SK-N-SH (cell line): ENCODE measurements around the gene HES6. TPM values are rescaled to one million over a fixed set of nuclear protein-coding genes. Genes with fewer than 3 reads are reported as not detected.

Experiments used
- CTCF ChIA-PET: fragments of 300-600, 350-600 bp; formaldehyde crosslinking; extraction: SDS; loops from one replicate; lab custom pipeline; 2021; lab: Yijun Ruan, JAX
- POLR2A ChIA-PET: fragments of 350-600 bp; sonication (Branson Sonifier 250); formaldehyde crosslinking; extraction: SDS; loops from one replicate; lab custom pipeline; 2020; ENCODE audit warnings: antibody characterized with exemption, inconsistent platforms; lab: Yijun Ruan, JAX
- DNase-seq: peaks from one replicate; pipeline ENCODE4 v3.0.0; 2012
- H2AFZ ChIP-seq: fragments of 200-600 bp; sonication (generic); 2 replicates; pipeline ENCODE4 v1.8.1; 2016; ENCODE audit warnings: antibody characterized with exemption, mild to moderate bottlenecking, low read depth
- H3F3A ChIP-seq: fragments of 200-600 bp; sonication (generic); replicated peaks from 2 replicates; pipeline ENCODE3; 2016; ENCODE audit warnings: antibody characterized with exemption, mild to moderate bottlenecking; ENCODE audit not compliant: insufficient read depth
- H3K27ac ChIP-seq, 2 experiments: fragments of 200-500 bp in 1 of 2; fragments of 200-600 bp in 1 of 2; sonication (Bioruptor generic) in 1 of 2; sonication (generic), shearing (Covaris generic) in 1 of 2; 2 replicates each; pipeline versions ENCODE4 v1.5.1 to v1.6.1; 2014 to 2016; ENCODE audit warnings: low read depth in 2 of 2, inconsistent platforms in 1 of 2, low read length in 1 of 2, mild to moderate bottlenecking in 1 of 2, mixed read lengths in 1 of 2
- H3K27me3 ChIP-seq: fragments of 200-600 bp; sonication (generic), shearing (Covaris generic); 2 replicates; pipeline ENCODE4 v1.6.1; 2016; ENCODE audit warnings: mixed run types; ENCODE audit not compliant: insufficient read depth
- H3K36me3 ChIP-seq, 2 experiments: fragments of 200-500 bp in 1 of 2; fragments of 200-600 bp in 1 of 2; sonication (Bioruptor generic) in 1 of 2; sonication (generic) in 1 of 2; replicated peaks in 1 of 2; 2 replicates each; pipeline versions ENCODE3 to v1.5.1; 2014 to 2016; ENCODE audit warnings: low read length in 1 of 2, mild to moderate bottlenecking in 1 of 2; ENCODE audit not compliant: insufficient read depth in 2 of 2, control insufficient read depth in 1 of 2
- H3K4me1 ChIP-seq, 2 experiments: fragments of 200-500 bp in 1 of 2; fragments of 200-600 bp in 1 of 2; sonication (Bioruptor generic) in 1 of 2; sonication (generic), shearing (Covaris generic) in 1 of 2; 2 replicates each; pipeline versions ENCODE4 v1.5.1 to v1.6.1; 2014 to 2016; ENCODE audit warnings: low read depth in 1 of 2, low read length in 1 of 2, mixed run types in 1 of 2; ENCODE audit not compliant: insufficient read depth in 2 of 2, control insufficient read depth in 1 of 2
- H3K4me2 ChIP-seq: fragments of 200-600 bp; sonication (generic), shearing (Covaris generic); 2 replicates; pipeline ENCODE4 v1.6.1; 2017; ENCODE audit warnings: mixed run types
- H3K4me3 ChIP-seq, 2 experiments: fragments of 200-500 bp in 1 of 2; fragments of 200-600 bp in 1 of 2; sonication (Bioruptor generic) in 1 of 2; sonication (generic), shearing (Covaris generic) in 1 of 2; 2 replicates each; pipeline versions ENCODE4 v1.5.1 to v1.8.1; 2014 to 2016; ENCODE audit warnings: low read depth in 2 of 2, inconsistent platforms in 1 of 2, low read length in 1 of 2, mild to moderate bottlenecking in 1 of 2, mixed read lengths in 1 of 2, moderate library complexity in 1 of 2
- H3K79me2 ChIP-seq: fragments of 200-600 bp; sonication (generic); 2 replicates; pipeline ENCODE4 v1.8.1; 2017; ENCODE audit warnings: mild to moderate bottlenecking; ENCODE audit not compliant: insufficient read depth
- H3K9ac ChIP-seq: fragments of 200-600 bp; sonication (generic); 2 replicates; pipeline ENCODE4 v1.6.1; 2017; ENCODE audit warnings: mixed run types
- H3K9me2 ChIP-seq: fragments of 200-600 bp; sonication (generic); 2 replicates; pipeline ENCODE4 v1.6.1; 2017; ENCODE audit warnings: mixed run types
- H3K9me3 ChIP-seq: fragments of 200-600 bp; sonication (generic); 2 replicates; pipeline ENCODE4 v1.6.1; 2017; ENCODE audit warnings: mixed run types, mild to moderate bottlenecking, moderate library complexity
- H4K20me1 ChIP-seq: fragments of 200-600 bp; sonication (generic); 2 replicates; pipeline ENCODE4 v1.6.1; 2017; ENCODE audit warnings: mild to moderate bottlenecking, mixed run types; ENCODE audit not compliant: insufficient read depth
- CTCF ChIP-seq: fragments of 200-600 bp; sonication (generic); IDR thresholded peaks from 2 replicates; pipeline ENCODE4 v1.6.1; 2017; ENCODE audit warnings: antibody characterized with exemption, mild to moderate bottlenecking, moderate library complexity
- ELF1 ChIP-seq: IDR thresholded peaks from 2 replicates; pipeline ENCODE4 v1.4.0; 2012
- EP300 ChIP-seq, 2 experiments: IDR thresholded peaks; 2 replicates each; pipeline versions ENCODE4 v1.4.0 to v1.6.1; 2012; ENCODE audit warnings: borderline replicate concordance in 1 of 2, low read depth in 1 of 2, low read length in 1 of 2
- FOSL2 ChIP-seq: IDR thresholded peaks from 2 replicates; pipeline ENCODE4 v1.4.0; 2012; ENCODE audit warnings: low read depth, mild to moderate bottlenecking, moderate library complexity, borderline replicate concordance
- GATA2 ChIP-seq: sonication (generic); formaldehyde crosslinking; IDR thresholded peaks from 2 replicates; pipeline ENCODE4 v1.5.0; 2020; ENCODE audit warnings: mild to moderate bottlenecking, missing genetic modification reagents
- IRF3 ChIP-seq: fragments of 150-350 bp; IDR thresholded peaks from 2 replicates; pipeline ENCODE4 v1.6.1; 2016; ENCODE audit warnings: mild to moderate bottlenecking, low read depth, low read length
- JUND ChIP-seq: IDR thresholded peaks from 2 replicates; pipeline ENCODE4 v1.4.0; 2012
- MXI1 ChIP-seq: IDR thresholded peaks from 2 replicates; pipeline ENCODE4 v1.6.1; 2012; ENCODE audit warnings: mild to moderate bottlenecking, low read depth, low read length, improper control_type of control experiment
- PBX3 ChIP-seq: IDR thresholded peaks from 2 replicates; pipeline ENCODE4; 2012
- POLR2AphosphoS5 ChIP-seq: IDR thresholded peaks from 2 replicates; pipeline ENCODE4 v1.6.1; 2012; ENCODE audit warnings: low read depth, low read length
- RAD21 ChIP-seq: IDR thresholded peaks from 2 replicates; pipeline ENCODE4 v1.6.1; 2012; ENCODE audit warnings: mild to moderate bottlenecking, low read length
- RCOR1 ChIP-seq: fragments of 150-350 bp; IDR thresholded peaks from 2 replicates; pipeline ENCODE4 v1.6.1; 2017; ENCODE audit warnings: antibody characterized with exemption, low read length
- RFX5 ChIP-seq: IDR thresholded peaks from 2 replicates; pipeline ENCODE4 v1.6.1; 2012; ENCODE audit warnings: mild to moderate bottlenecking, improper control_type of control experiment, low read length
- RXRA ChIP-seq: IDR thresholded peaks from 2 replicates; pipeline ENCODE4 v1.4.0; 2012; ENCODE audit warnings: low read depth, mild to moderate bottlenecking, borderline replicate concordance
- TAF1 ChIP-seq: IDR thresholded peaks from 2 replicates; pipeline ENCODE4 v1.6.1; 2012; ENCODE audit warnings: low read depth, mild to moderate bottlenecking, low read length, moderate library complexity, borderline replicate concordance
- TEAD4 ChIP-seq: IDR thresholded peaks from 2 replicates; pipeline ENCODE4 v1.4.0; 2012; ENCODE audit warnings: mild to moderate bottlenecking, borderline replicate concordance; ENCODE audit not compliant: insufficient read depth
- USF2 ChIP-seq: fragments of 150-350 bp; IDR thresholded peaks from 2 replicates; pipeline ENCODE4 v1.6.1; 2017; ENCODE audit warnings: antibody characterized with exemption, low read length, low read depth, borderline replicate concordance
- WGBS: methylation state at CpG from one replicate; pipeline ENCODE4 v1.1.6; 2017; ENCODE audit warnings: low lambda C conversion rate; 5-methylcytosine and 5-hydroxymethylcytosine counted together
- polyA plus RNA-seq, 3 experiments: library from polyadenylated mRNA; depleted of rRNA; stranded (reverse); fragments of >200 nt; gene quantifications; 2 replicates each; pipeline ENCODE4 v1.2.3, GENCODE V29; 2012

HES6 gene
- polyA plus RNA-seq, 1 of the 3 experiments (the other 2 are of a cell fraction), result 3.6 TPM

- POLR2A ChIA-PET, result no interaction called here
- H3K79me2 ChIP-seq, result no peaks in the 10 kb centered on the region
- no peaks in the 10 kb centered on the region for H3K9me3 ChIP-seq
- no peak for DNase-seq
- H4K20me1 ChIP-seq, result no peaks in the 10 kb centered on the region
- H3K9me2 ChIP-seq, result no peaks in the 10 kb centered on the region
- H3K4me2 ChIP-seq, result no peak overlapping the region
- H3F3A ChIP-seq, result peaks cover 3% of the 10 kb centered on the region
- no peaks in the 10 kb centered on the region for H3K27me3 ChIP-seq
- TF ChIP-seq IRF3, result no peak
- TF ChIP-seq, all 33 proteins: peak for 0
- Histone ChIP-seq H3K27ac (no peak overlapping the region), H3K9ac (no peak overlapping the region), H2AFZ (no peak overlapping the region), H3K4me1 (peaks cover 0 to 13% of the 10 kb centered on the region in 2 experiments; a peak in 1 of 4 replicates), H3K36me3 (peaks cover 0 to 8% of the 10 kb centered on the region in 2 experiments), H3K4me3 (no peak overlapping the region)
- WGBS, result 90% methylated on average over 11 of the region's 11 CpGs
- CTCF ChIA-PET, result interaction anchor here (0.6 to 6.0 kb wide), 9 partner anchors 9 to 684 kb away, joined by 3 to 72 read pairs (median 28); partner anchors contain the start of genes ERFE and PER2
These were observed 25.8 kb upstream of the HES6 start for GRCh38 chr2:238265605-238266004.

GRCh38 chr2:238264072-238264460 is 24.2 kb upstream of the HES6 start:
- POLR2A ChIA-PET, result no interaction called here
- Histone ChIP-seq H4K20me1 (no peaks in the 10 kb centered on the region), H3K4me1 (peaks cover 0 to 15% of the 10 kb centered on the region in 2 experiments; a peak in 1 of 4 replicates), H3K9me2 (no peaks in the 10 kb centered on the region), H3F3A (peaks cover 3% of the 10 kb centered on the region), H3K9ac (no peak overlapping the region), H3K79me2 (no peaks in the 10 kb centered on the region), H3K4me3 (no peak overlapping the region), H3K36me3 (peaks cover 0 to 8% of the 10 kb centered on the region in 2 experiments), H3K4me2 (no peak overlapping the region), H3K27me3 (no peaks in the 10 kb centered on the region), H2AFZ (no peak overlapping the region), H3K9me3 (no peaks in the 10 kb centered on the region), H3K27ac (no peak overlapping the region)
- DNase-seq, result no peak
- TF ChIP-seq ELF1 (no peak), GATA2 (CRISPR knock-in tag) (no peak), FOSL2 (no peak), RXRA (no peak), PBX3 (no peak), CTCF (no peak), TEAD4 (no peak), MXI1 (no peak), TAF1 (no peak), POLR2AphosphoS5 (no peak), EP300 (IDR thresholded peaks at IDR 0.05; ENCODE audit: borderline replicate concordance in 1 of 2, low read depth in 1 of 2, low read length in 1 of 2) (no peak), JUND (no peak), USF2 (no peak), IRF3 (no peak), RCOR1 (no peak), RAD21 (no peak), RFX5 (no peak)
- CTCF ChIA-PET, result interaction anchor here (0.6 to 6.0 kb wide), 23 partner anchors 9 to 692 kb away, joined by 3 to 72 read pairs (median 8); partner anchors contain the start of genes ERFE, HES6 and PER2
- WGBS, result 80% methylated on average over 3 of the region's 4 CpGs
